ENCODE measurements around the gene GRPR. TPM values are rescaled to one million over a fixed set of nuclear protein-coding genes. Genes with fewer than 3 reads are reported as not detected.

Gene GRPR
- total RNA-seq, 2 experiments from 2014 or later = 0.20 to 0.22 TPM

DNA sequence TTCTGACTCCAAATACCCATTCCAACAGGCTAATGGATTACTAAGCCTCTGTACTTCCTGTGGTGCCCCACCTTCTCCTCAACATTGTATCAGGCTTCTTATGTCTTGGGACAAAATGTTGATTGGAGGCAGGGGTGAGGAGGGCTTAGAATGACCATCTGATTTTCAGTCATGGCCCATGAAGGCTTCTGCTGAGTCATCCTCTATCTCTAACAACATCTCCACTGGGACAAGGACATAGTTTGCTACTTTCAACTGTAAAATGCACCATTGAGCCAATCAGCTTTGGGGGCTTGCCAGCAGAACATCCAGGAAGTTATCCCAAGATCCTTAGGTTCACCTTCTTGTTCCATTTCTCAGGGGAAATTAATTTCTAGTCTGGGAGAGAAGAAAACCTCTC, 73.5 kb downstream of the GRPR start:
- Mint-ChIP-seq H3K27ac (no peak overlapping the region), H3K4me3 (no peak overlapping the region), H3K9me3 (no peaks in the 10 kb centered on the region), H3K27me3 (peaks cover 17% of the 10 kb centered on the region), H3K36me3 (ENCODE audit: low read depth) (no peaks in the 10 kb centered on the region), H3K4me1 (ENCODE audit: low read depth) (no peaks in the 10 kb centered on the region)
- TF ChIP-seq, protein P1, sequence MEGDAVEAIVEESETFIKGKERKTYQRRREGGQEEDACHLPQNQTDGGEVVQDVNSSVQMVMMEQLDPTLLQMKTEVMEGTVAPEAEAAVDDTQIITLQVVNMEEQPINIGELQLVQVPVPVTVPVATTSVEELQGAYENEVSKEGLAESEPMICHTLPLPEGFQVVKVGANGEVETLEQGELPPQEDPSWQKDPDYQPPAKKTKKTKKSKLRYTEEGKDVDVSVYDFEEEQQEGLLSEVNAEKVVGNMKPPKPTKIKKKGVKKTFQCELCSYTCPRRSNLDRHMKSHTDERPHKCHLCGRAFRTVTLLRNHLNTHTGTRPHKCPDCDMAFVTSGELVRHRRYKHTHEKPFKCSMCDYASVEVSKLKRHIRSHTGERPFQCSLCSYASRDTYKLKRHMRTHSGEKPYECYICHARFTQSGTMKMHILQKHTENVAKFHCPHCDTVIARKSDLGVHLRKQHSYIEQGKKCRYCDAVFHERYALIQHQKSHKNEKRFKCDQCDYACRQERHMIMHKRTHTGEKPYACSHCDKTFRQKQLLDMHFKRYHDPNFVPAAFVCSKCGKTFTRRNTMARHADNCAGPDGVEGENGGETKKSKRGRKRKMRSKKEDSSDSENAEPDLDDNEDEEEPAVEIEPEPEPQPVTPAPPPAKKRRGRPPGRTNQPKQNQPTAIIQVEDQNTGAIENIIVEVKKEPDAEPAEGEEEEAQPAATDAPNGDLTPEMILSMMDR (IDR thresholded peaks at IDR 0.05) = no peak
- no peak for DNase-seq
- no peaks in the 10 kb centered on the region for H3K27me3 ChIP-seq (ENCODE audit: control insufficient read depth in 1 of 2, insufficient read depth in 2 of 2, low read length in 2 of 2)
- no peak overlapping the region for H3K4me3 ChIP-seq (ENCODE audit: low read length)
- no peaks in the 10 kb centered on the region for H3K9me3 ChIP-seq (ENCODE audit: control insufficient read depth in 1 of 2, insufficient read depth in 1 of 2, low read length in 2 of 2)
- intact Hi-C loops (cut with DNase I, micrococcal nuclease) = no loop called here
- CTCF ChIA-PET = no interaction called here
- no peaks in the 10 kb centered on the region for H3K4me1 ChIP-seq (ENCODE audit: insufficient read depth, low read length)
- no peak for ATAC-seq (ENCODE audit: poor library complexity)
- no peaks in the 10 kb centered on the region for H3K36me3 ChIP-seq (ENCODE audit: insufficient read depth, low read length)
- no peak overlapping the region for H3K27ac ChIP-seq (ENCODE audit: low read depth in 1 of 2, low read length in 2 of 2)
- POLR2A ChIA-PET = no interaction called here

DNA sequence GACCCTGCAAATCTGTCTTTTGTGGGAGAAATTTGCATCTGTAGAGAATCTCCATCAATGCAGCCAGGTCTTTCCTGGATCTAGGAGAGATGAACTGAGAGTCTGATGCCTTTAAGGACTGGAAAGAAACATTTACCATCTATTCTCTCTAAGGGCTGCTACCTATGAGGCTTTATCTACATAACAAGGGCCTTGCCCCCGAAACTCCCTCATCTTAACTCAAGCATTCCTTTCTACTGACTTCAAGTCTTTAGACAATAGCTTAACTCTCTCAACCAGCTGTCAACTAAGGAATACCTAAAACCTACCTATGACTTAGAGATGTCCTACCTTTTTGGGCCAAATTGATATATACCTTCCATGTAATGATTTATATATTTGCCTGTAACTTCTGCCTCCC, 76.0 kb downstream of the GRPR start:
- ChIA-PET CTCF (no interaction called here), POLR2A (no interaction called here)
- Mint-ChIP-seq H3K9me3 (no peaks in the 10 kb centered on the region), H3K4me1 (ENCODE audit: low read depth) (no peaks in the 10 kb centered on the region), H3K4me3 (no peak overlapping the region), H3K27me3 (peaks cover 24% of the 10 kb centered on the region), H3K27ac (no peak overlapping the region), H3K36me3 (ENCODE audit: low read depth) (no peaks in the 10 kb centered on the region)
- TF ChIP-seq, protein P1 (IDR thresholded peaks at IDR 0.05) = no peak
- intact Hi-C loops (cut with DNase I, micrococcal nuclease) = no loop called here
- Histone ChIP-seq H3K9me3 (ENCODE audit: control insufficient read depth in 1 of 2, insufficient read depth in 1 of 2, low read length in 2 of 2) (no peaks in the 10 kb centered on the region), H3K27ac (ENCODE audit: low read depth in 1 of 2, low read length in 2 of 2) (no peak overlapping the region), H3K36me3 (ENCODE audit: insufficient read depth, low read length) (no peaks in the 10 kb centered on the region), H3K4me1 (ENCODE audit: insufficient read depth, low read length) (no peaks in the 10 kb centered on the region), H3K27me3 (ENCODE audit: control insufficient read depth in 1 of 2, insufficient read depth in 2 of 2, low read length in 2 of 2) (no peaks in the 10 kb centered on the region), H3K4me3 (ENCODE audit: low read length) (no peak overlapping the region)
- no peak for ATAC-seq (ENCODE audit: poor library complexity)
- DNase-seq = no peak

DNA sequence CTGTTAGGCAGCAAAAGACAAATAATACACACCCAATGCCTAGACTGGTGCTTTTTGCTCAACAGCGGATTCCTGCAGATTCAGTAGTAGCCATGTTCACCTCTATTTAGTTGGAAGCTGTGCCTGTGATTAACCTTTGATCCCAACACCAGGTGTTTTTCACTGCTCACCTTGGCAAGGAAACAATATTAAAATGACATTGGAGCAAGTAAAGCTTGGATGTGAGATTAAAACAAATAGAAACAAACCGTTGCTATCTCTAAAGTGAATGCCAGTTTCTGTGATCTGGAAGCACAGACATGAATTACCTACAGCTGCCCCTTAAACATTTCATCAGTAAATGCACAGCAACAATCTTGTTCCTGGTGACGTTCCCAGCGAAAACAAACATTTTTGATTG, 79.6 kb downstream of the GRPR start:
- no peaks in the 10 kb centered on the region for H3K9me3 ChIP-seq (ENCODE audit: control insufficient read depth in 1 of 2, insufficient read depth in 1 of 2, low read length in 2 of 2)

More for the DNA sequence above, 79.6 kb downstream of the GRPR start:
- no peaks in the 10 kb centered on the region for H3K9me3 Mint-ChIP-seq
- intact Hi-C loops (cut with DNase I, micrococcal nuclease) = no loop called here
- H3K4me3 Mint-ChIP-seq = no peak overlapping the region
- no peaks in the 10 kb centered on the region for H3K27me3 ChIP-seq (ENCODE audit: control insufficient read depth in 1 of 2, insufficient read depth in 2 of 2, low read length in 2 of 2)
- H3K4me1 ChIP-seq (ENCODE audit: insufficient read depth, low read length) = no peaks in the 10 kb centered on the region
- TF ChIP-seq, protein P1 (IDR thresholded peaks at IDR 0.05) = no peak
- H3K27me3 Mint-ChIP-seq = peaks cover 19% of the 10 kb centered on the region
- no peak overlapping the region for H3K27ac Mint-ChIP-seq
- no peaks in the 10 kb centered on the region for H3K36me3 Mint-ChIP-seq (ENCODE audit: low read depth)
- H3K36me3 ChIP-seq (ENCODE audit: insufficient read depth, low read length) = no peaks in the 10 kb centered on the region
- no peaks in the 10 kb centered on the region for H3K4me1 Mint-ChIP-seq (ENCODE audit: low read depth)
- POLR2A ChIA-PET = no interaction called here
- CTCF ChIA-PET = no interaction called here
- DNase-seq (no peak), ATAC-seq (ENCODE audit: poor library complexity) (no peak)
- no peak overlapping the region for H3K4me3 ChIP-seq (ENCODE audit: low read length)
- H3K27ac ChIP-seq (ENCODE audit: low read depth in 1 of 2, low read length in 2 of 2) = no peak overlapping the region

Other genes with a start within 250 kb of the GRPR start
- not detected for gene MAGEB17, start 43.9 kb downstream of the GRPR start, total RNA-seq

Data from CD4-positive, alpha-beta T cell (primary cell).